ENCODE data around the gene IGF2BP2. TPM values are rescaled to one million over a fixed set of nuclear protein-coding genes. Genes with fewer than 3 reads are reported as not detected.
"Not testable (repeated sequence)": the region's sequence is repeated elsewhere in the genome, so short reads cannot be mapped to it uniquely, and the experiment has no call there.

IGF2BP2 gene
- total RNA-seq, 1 donor from 2014 or later, result 2.9 TPM

- no peak overlapping the region for H3K4me3 ChIP-seq
- H3K36me3 ChIP-seq, result no peaks in the 10 kb centered on the region
- no peak for TF ChIP-seq CTCF (IDR thresholded peaks at IDR 0.05)
- H3K27me3 ChIP-seq, result no peaks in the 10 kb centered on the region
- H3K4me1 ChIP-seq, result no peaks in the 10 kb centered on the region
- no peaks in the 10 kb centered on the region for H3K9me3 ChIP-seq
- DNase-seq (ENCODE audit: low spot score in 2 of 2), result no peak
- no peak overlapping the region for H3K27ac ChIP-seq
- intact Hi-C loops (cut with DNase I), result no loop called here
Observed at GRCh38 chr3:185813205-185813604, 11.6 kb downstream of the IGF2BP2 start.

GRCh38 chr3:185807445-185808068, 17.3 kb downstream of the IGF2BP2 start:
- Histone ChIP-seq H3K4me3 (no peak overlapping the region), H3K36me3 (no peaks in the 10 kb centered on the region), H3K4me1 (no peaks in the 10 kb centered on the region), H3K27ac (no peak overlapping the region), H3K9me3 (no peaks in the 10 kb centered on the region), H3K27me3 (no peaks in the 10 kb centered on the region)
- intact Hi-C loops (cut with DNase I), result no loop called here
- DNase-seq (ENCODE audit: low spot score in 2 of 2), result no peak
- TF ChIP-seq CTCF (IDR thresholded peaks at IDR 0.05), result no peak

GRCh38 chr3:185798831-185799110, 26.1 kb downstream of the IGF2BP2 start:
- H3K4me3 ChIP-seq; H3K36me3 ChIP-seq; H3K9me3 ChIP-seq; intact Hi-C loops (cut with DNase I); H3K4me1 ChIP-seq; DNase-seq (ENCODE audit: low spot score in 2 of 2); H3K27ac ChIP-seq; H3K27me3 ChIP-seq: not testable (repeated sequence)

- Histone ChIP-seq H3K4me1 (no peaks in the 10 kb centered on the region), H3K27me3 (no peaks in the 10 kb centered on the region), H3K27ac (no peak overlapping the region), H3K9me3 (no peaks in the 10 kb centered on the region), H3K36me3 (no peaks in the 10 kb centered on the region), H3K4me3 (no peak overlapping the region)
- TF ChIP-seq CTCF (IDR thresholded peaks at IDR 0.05), result no peak
- intact Hi-C loops (cut with DNase I), result no loop called here
- DNase-seq (ENCODE audit: low spot score in 2 of 2), result no peak
Observed at GRCh38 chr3:185797993-185798830, 26.6 kb downstream of the IGF2BP2 start.

GRCh38 chr3:185797108-185797881, 27.5 kb downstream of the IGF2BP2 start:
- no peak for DNase-seq (ENCODE audit: low spot score in 2 of 2)
- no peak overlapping the region for H3K27ac ChIP-seq
- TF ChIP-seq CTCF (IDR thresholded peaks at IDR 0.05), result no peak
- H3K4me1 ChIP-seq, result no peaks in the 10 kb centered on the region
- H3K36me3 ChIP-seq, result no peaks in the 10 kb centered on the region
- no peaks in the 10 kb centered on the region for H3K27me3 ChIP-seq
- intact Hi-C loops (cut with DNase I), result no loop called here
- H3K4me3 ChIP-seq, result no peak overlapping the region
- no peaks in the 10 kb centered on the region for H3K9me3 ChIP-seq
